COLO668 (cell line): ENCODE data around the gene PCDHA9.
"Not testable (repeated sequence)": the region's sequence is repeated elsewhere in the genome, so short reads cannot be mapped to it uniquely, and the experiment has no call there.

Experiments
- DNase-seq: peaks from one replicate; lab custom pipeline; 2025; ENCODE audit not compliant: unreplicated experiment; lab: John Stamatoyannopoulos, UW

The PCDHA9 gene

GRCh38 chr5:140833993-140834392 lies 14.2 kb upstream of the PCDHA9 start, which contains the start of gene PCDHA7:
Gene PCDHA7, plus strand, starts transcription at chr5:140834269. Its CDS starts 115 bp downstream, at chr5:140834384.
- DNase-seq, result no peak

- not testable (repeated sequence) for DNase-seq
Observed at GRCh38 chr5:140834439-140835008, 13.7 kb upstream of the PCDHA9 start.

GRCh38 chr5:140835622-140836510 lies 12.3 kb upstream of the PCDHA9 start:
- DNase-seq, result no peak

GRCh38 chr5:140840978-140841962 lies 6.9 kb upstream of the PCDHA9 start, which contains the start of gene PCDHA8:
Gene PCDHA8, plus strand, starts transcription at chr5:140841187. Its CDS starts 135 bp downstream, at chr5:140841322.
- DNase-seq, result no peak

- DNase-seq, result no peak
Observed at GRCh38 chr5:140842798-140843733, 5.1 kb upstream of the PCDHA9 start.

- not testable (repeated sequence) for DNase-seq
Observed at GRCh38 chr5:140849831-140850634, 1.9 kb downstream of the PCDHA9 start.

- DNase-seq, result no peak
Observed at GRCh38 chr5:140855772-140856674, 7.8 kb downstream of the PCDHA9 start, which contains the start of gene PCDHA10. Gene PCDHA10, plus strand, starts transcription at chr5:140855897. Its CDS starts 152 bp downstream, at chr5:140856049.

GRCh38 chr5:140857177-140857986 lies 9.2 kb downstream of the PCDHA9 start:
- DNase-seq, result no peak

GRCh38 chr5:140857987-140858240 lies 9.7 kb downstream of the PCDHA9 start:
- no peak for DNase-seq

GRCh38 chr5:140862441-140863295 lies 14.5 kb downstream of the PCDHA9 start:
- DNase-seq, result no peak

GRCh38 chr5:140868721-140869554 lies 20.8 kb downstream of the PCDHA9 start, which contains the start of gene PCDHA11:
Gene PCDHA11, plus strand, starts transcription at chr5:140868957. Its CDS starts 147 bp downstream, at chr5:140869104.
- DNase-seq, result peak; percentile 38

GRCh38 chr5:140869555-140869886 lies 21.3 kb downstream of the PCDHA9 start:
- DNase-seq, result no peak

GRCh38 chr5:140870221-140871201 lies 22.3 kb downstream of the PCDHA9 start:
- no peak for DNase-seq
